ENCODE data around the gene DACH1.
"Not testable (repeated sequence)": the region's sequence is repeated elsewhere in the genome, so short reads cannot be mapped to it uniquely, and the experiment has no call there.

DACH1 gene

GRCh38 chr13:71851498-71852409 is 15.2 kb downstream of the DACH1 start:
- H3K4me3 ChIP-seq (ENCODE audit: low read depth, low read length): no peak overlapping the region
- H3K36me3 ChIP-seq (ENCODE audit: control insufficient read depth, insufficient read depth, low read length): no peaks in the 10 kb centered on the region
- no peaks in the 10 kb centered on the region for H3K27me3 ChIP-seq (ENCODE audit: control insufficient read depth, insufficient read depth, low read length)
- H3K4me1 ChIP-seq (ENCODE audit: control insufficient read depth, insufficient read depth, low read length): no peaks in the 10 kb centered on the region
- no peak overlapping the region for H3K9ac ChIP-seq (ENCODE audit: low read depth, low read length)
- no peaks in the 10 kb centered on the region for H3K9me3 ChIP-seq (ENCODE audit: control insufficient read depth, insufficient read depth, low read length)

DNA sequence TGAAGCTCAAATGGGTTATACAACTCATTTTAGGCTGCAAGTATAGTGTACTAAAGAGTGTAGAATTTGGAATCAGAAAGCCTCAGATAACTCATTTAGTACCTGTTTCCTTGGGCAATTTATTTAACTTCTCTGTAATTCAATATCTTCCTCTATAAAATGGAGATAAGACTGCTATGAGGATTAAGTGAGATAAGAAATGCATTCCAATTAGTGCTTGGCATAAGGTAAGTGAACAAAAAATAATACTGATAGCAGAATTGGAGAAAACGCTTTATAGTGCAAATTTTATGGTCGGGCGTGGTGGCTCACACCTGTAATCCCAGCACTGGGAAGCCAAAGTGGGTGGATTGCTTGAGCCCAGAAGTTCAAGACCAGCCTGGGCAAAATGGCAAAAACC is 25.0 kb downstream of the DACH1 start:
- Histone ChIP-seq H3K4me3 (ENCODE audit: low read depth, low read length) (no peak overlapping the region), H3K9ac (ENCODE audit: low read depth, low read length) (no peak overlapping the region), H3K27me3 (ENCODE audit: control insufficient read depth, insufficient read depth, low read length) (no peaks in the 10 kb centered on the region), H3K36me3 (ENCODE audit: control insufficient read depth, insufficient read depth, low read length) (no peaks in the 10 kb centered on the region), H3K4me1 (ENCODE audit: control insufficient read depth, insufficient read depth, low read length) (no peaks in the 10 kb centered on the region), H3K9me3 (ENCODE audit: control insufficient read depth, insufficient read depth, low read length) (no peaks in the 10 kb centered on the region)

- no peaks in the 10 kb centered on the region for H3K27me3 ChIP-seq (ENCODE audit: control insufficient read depth, insufficient read depth, low read length)
- H3K4me1 ChIP-seq (ENCODE audit: control insufficient read depth, insufficient read depth, low read length): no peaks in the 10 kb centered on the region
- no peak overlapping the region for H3K9ac ChIP-seq (ENCODE audit: low read depth, low read length)
- no peaks in the 10 kb centered on the region for H3K36me3 ChIP-seq (ENCODE audit: control insufficient read depth, insufficient read depth, low read length)
- no peak overlapping the region for H3K4me3 ChIP-seq (ENCODE audit: low read depth, low read length)
- no peaks in the 10 kb centered on the region for H3K9me3 ChIP-seq (ENCODE audit: control insufficient read depth, insufficient read depth, low read length)
Measured at GRCh38 chr13:71838842-71839241, 28.2 kb downstream of the DACH1 start.

- H3K36me3 ChIP-seq (ENCODE audit: control insufficient read depth, insufficient read depth, low read length); H3K4me3 ChIP-seq (ENCODE audit: low read depth, low read length): not testable (repeated sequence)
Measured at GRCh38 chr13:71837582-71837981, 29.4 kb downstream of the DACH1 start.

DNA sequence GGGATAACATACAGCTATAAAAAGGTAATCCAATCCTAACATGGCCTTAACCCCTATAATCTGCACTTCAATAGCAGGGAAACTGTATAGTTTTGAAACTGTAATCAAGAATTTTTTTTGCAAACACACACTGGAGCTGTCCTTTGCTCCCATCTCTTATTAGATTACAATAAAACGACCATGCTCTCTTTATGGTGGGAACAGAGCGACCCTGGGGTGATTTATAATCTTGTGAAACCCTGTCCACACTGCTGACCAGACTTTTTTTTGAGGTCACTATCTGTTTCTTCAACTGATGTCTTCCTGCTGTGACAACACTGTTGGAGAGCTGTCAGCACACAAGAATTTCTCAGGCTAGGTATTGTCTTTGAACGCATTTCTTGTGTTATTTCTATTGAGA is 35.3 kb downstream of the DACH1 start:
- Histone ChIP-seq H3K36me3 (ENCODE audit: control insufficient read depth, insufficient read depth, low read length) (no peaks in the 10 kb centered on the region), H3K4me1 (ENCODE audit: control insufficient read depth, insufficient read depth, low read length) (no peaks in the 10 kb centered on the region), H3K4me3 (ENCODE audit: low read depth, low read length) (no peak overlapping the region), H3K9me3 (ENCODE audit: control insufficient read depth, insufficient read depth, low read length) (no peaks in the 10 kb centered on the region), H3K27me3 (ENCODE audit: control insufficient read depth, insufficient read depth, low read length) (no peaks in the 10 kb centered on the region), H3K9ac (ENCODE audit: low read depth, low read length) (no peak overlapping the region)

More at GRCh38 chr13:71837582-71837981, 29.4 kb downstream of the DACH1 start:
- not testable (repeated sequence) for H3K9ac ChIP-seq (ENCODE audit: low read depth, low read length); H3K27me3 ChIP-seq (ENCODE audit: control insufficient read depth, insufficient read depth, low read length); H3K4me1 ChIP-seq (ENCODE audit: control insufficient read depth, insufficient read depth, low read length); H3K9me3 ChIP-seq (ENCODE audit: control insufficient read depth, insufficient read depth, low read length)

DNA sequence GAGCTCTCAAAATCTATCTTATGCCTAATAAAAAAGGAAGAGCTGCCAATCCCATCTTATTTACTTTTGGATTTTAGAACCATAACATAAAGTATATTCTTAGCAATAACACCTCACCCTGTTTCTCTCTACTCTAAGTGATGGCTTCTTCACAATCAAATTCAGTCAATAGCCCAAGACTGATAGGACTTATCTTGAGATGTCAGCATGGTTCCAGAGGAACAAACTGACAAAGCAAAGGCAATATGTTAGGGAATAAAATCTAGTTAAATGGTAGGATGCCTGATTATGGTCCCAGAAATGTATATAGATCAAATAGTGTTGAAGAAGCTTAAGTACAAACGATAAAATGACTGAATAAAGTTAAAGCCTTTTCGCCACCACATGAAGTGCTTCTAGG is 36.3 kb downstream of the DACH1 start:
- no peaks in the 10 kb centered on the region for H3K4me1 ChIP-seq (ENCODE audit: control insufficient read depth, insufficient read depth, low read length)
- H3K9me3 ChIP-seq (ENCODE audit: control insufficient read depth, insufficient read depth, low read length): no peaks in the 10 kb centered on the region
- H3K9ac ChIP-seq (ENCODE audit: low read depth, low read length): no peak overlapping the region
- no peaks in the 10 kb centered on the region for H3K27me3 ChIP-seq (ENCODE audit: control insufficient read depth, insufficient read depth, low read length)
- no peaks in the 10 kb centered on the region for H3K36me3 ChIP-seq (ENCODE audit: control insufficient read depth, insufficient read depth, low read length)
- H3K4me3 ChIP-seq (ENCODE audit: low read depth, low read length): no peak overlapping the region

DNA sequence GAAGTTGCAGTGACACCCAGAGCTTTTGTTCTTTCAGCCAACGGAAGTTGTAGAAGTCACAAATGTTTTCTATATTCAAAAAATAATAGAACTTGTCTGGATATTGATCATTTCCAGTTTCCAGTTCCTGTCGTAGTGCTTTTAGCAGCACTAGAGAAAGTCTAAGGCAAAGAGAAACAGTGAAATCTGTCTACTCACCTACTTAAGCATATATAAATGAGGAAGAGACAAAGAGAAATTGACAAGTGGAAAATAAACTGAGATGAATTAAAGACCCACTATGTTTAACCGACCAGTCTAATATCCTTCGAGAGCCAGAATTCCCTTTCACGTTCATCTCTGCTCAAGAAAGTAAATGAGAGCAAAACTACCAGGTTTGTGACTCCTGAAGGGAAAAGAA is 36.7 kb downstream of the DACH1 start:
- H3K9me3 ChIP-seq (ENCODE audit: control insufficient read depth, insufficient read depth, low read length): no peaks in the 10 kb centered on the region
- H3K36me3 ChIP-seq (ENCODE audit: control insufficient read depth, insufficient read depth, low read length): no peaks in the 10 kb centered on the region
- H3K4me1 ChIP-seq (ENCODE audit: control insufficient read depth, insufficient read depth, low read length): no peaks in the 10 kb centered on the region
- H3K4me3 ChIP-seq (ENCODE audit: low read depth, low read length): no peak overlapping the region
- H3K27me3 ChIP-seq (ENCODE audit: control insufficient read depth, insufficient read depth, low read length): no peaks in the 10 kb centered on the region
- no peak overlapping the region for H3K9ac ChIP-seq (ENCODE audit: low read depth, low read length)

DNA sequence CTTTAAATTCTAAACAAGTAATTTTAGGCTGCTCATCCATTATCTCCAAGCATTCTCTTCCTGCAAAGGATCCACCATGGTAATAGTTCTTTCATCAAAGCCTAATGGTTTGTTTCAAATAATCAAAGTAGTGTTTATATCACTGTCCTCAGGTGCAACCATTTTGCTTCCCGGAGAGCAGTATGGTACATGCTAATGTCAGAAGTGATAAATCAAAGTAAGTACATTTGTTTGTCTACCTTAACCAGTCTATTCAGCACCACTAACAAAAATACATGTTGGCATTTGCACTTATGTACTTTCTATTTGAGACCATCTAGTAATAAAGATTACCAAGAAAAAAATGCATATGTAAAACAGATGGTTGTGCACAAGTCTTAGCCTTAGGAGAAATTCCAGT is 37.5 kb downstream of the DACH1 start:
- Histone ChIP-seq H3K36me3 (ENCODE audit: control insufficient read depth, insufficient read depth, low read length) (no peaks in the 10 kb centered on the region), H3K27me3 (ENCODE audit: control insufficient read depth, insufficient read depth, low read length) (no peaks in the 10 kb centered on the region), H3K4me3 (ENCODE audit: low read depth, low read length) (no peak overlapping the region), H3K4me1 (ENCODE audit: control insufficient read depth, insufficient read depth, low read length) (no peaks in the 10 kb centered on the region), H3K9ac (ENCODE audit: low read depth, low read length) (no peak overlapping the region), H3K9me3 (ENCODE audit: control insufficient read depth, insufficient read depth, low read length) (no peaks in the 10 kb centered on the region)

- Histone ChIP-seq H3K4me3 (ENCODE audit: low read depth, low read length) (no peak overlapping the region), H3K9ac (ENCODE audit: low read depth, low read length) (no peak overlapping the region), H3K9me3 (ENCODE audit: control insufficient read depth, insufficient read depth, low read length) (no peaks in the 10 kb centered on the region), H3K27me3 (ENCODE audit: control insufficient read depth, insufficient read depth, low read length) (no peaks in the 10 kb centered on the region), H3K4me1 (ENCODE audit: control insufficient read depth, insufficient read depth, low read length) (no peaks in the 10 kb centered on the region), H3K36me3 (ENCODE audit: control insufficient read depth, insufficient read depth, low read length) (no peaks in the 10 kb centered on the region)
Measured at GRCh38 chr13:71828564-71828963, 38.4 kb downstream of the DACH1 start.

- no peaks in the 10 kb centered on the region for H3K27me3 ChIP-seq (ENCODE audit: control insufficient read depth, insufficient read depth, low read length)
- no peaks in the 10 kb centered on the region for H3K4me1 ChIP-seq (ENCODE audit: control insufficient read depth, insufficient read depth, low read length)
- H3K36me3 ChIP-seq (ENCODE audit: control insufficient read depth, insufficient read depth, low read length): no peaks in the 10 kb centered on the region
- no peak overlapping the region for H3K9ac ChIP-seq (ENCODE audit: low read depth, low read length)
- no peak overlapping the region for H3K4me3 ChIP-seq (ENCODE audit: low read depth, low read length)
- H3K9me3 ChIP-seq (ENCODE audit: control insufficient read depth, insufficient read depth, low read length): no peaks in the 10 kb centered on the region
Measured at GRCh38 chr13:71828117-71828516, 38.9 kb downstream of the DACH1 start.

DNA sequence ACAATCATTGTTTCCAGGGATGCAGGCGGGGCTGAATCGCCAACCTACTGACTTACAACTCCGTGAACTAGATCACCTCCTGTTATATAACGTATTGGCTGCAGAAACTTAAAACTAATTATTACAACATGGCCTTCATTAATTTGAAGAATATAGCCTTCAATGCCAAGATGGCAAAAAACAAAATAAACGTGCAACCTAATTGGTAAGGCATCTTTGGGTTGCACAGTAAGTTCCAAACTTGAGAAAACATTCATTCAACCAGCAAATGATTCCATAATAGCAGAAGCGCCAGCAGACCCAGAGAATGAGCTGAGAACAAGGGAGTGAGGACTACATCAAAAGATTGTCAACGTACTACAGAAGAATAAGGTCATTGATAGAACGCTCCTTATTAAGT is 39.8 kb downstream of the DACH1 start:
- Histone ChIP-seq H3K9ac (ENCODE audit: low read depth, low read length) (no peak overlapping the region), H3K36me3 (ENCODE audit: control insufficient read depth, insufficient read depth, low read length) (no peaks in the 10 kb centered on the region), H3K27me3 (ENCODE audit: control insufficient read depth, insufficient read depth, low read length) (no peaks in the 10 kb centered on the region), H3K4me3 (ENCODE audit: low read depth, low read length) (no peak overlapping the region), H3K4me1 (ENCODE audit: control insufficient read depth, insufficient read depth, low read length) (no peaks in the 10 kb centered on the region), H3K9me3 (ENCODE audit: control insufficient read depth, insufficient read depth, low read length) (no peaks in the 10 kb centered on the region)

GRCh38 chr13:71820699-71821098 is 46.3 kb downstream of the DACH1 start:
- Histone ChIP-seq H3K4me1 (ENCODE audit: control insufficient read depth, insufficient read depth, low read length) (no peaks in the 10 kb centered on the region), H3K9ac (ENCODE audit: low read depth, low read length) (no peak overlapping the region), H3K36me3 (ENCODE audit: control insufficient read depth, insufficient read depth, low read length) (no peaks in the 10 kb centered on the region), H3K4me3 (ENCODE audit: low read depth, low read length) (no peak overlapping the region), H3K27me3 (ENCODE audit: control insufficient read depth, insufficient read depth, low read length) (no peaks in the 10 kb centered on the region), H3K9me3 (ENCODE audit: control insufficient read depth, insufficient read depth, low read length) (no peaks in the 10 kb centered on the region)
